ENCODE measurements around the gene FAHD2B.
A peak's percentile ranks its signal among the peaks of the same experiment; 100 is the strongest.
"Not testable (repeated sequence)": the region's sequence is repeated elsewhere in the genome, so short reads cannot be mapped to it uniquely, and the experiment has no call there.

The FAHD2B gene, protein sequence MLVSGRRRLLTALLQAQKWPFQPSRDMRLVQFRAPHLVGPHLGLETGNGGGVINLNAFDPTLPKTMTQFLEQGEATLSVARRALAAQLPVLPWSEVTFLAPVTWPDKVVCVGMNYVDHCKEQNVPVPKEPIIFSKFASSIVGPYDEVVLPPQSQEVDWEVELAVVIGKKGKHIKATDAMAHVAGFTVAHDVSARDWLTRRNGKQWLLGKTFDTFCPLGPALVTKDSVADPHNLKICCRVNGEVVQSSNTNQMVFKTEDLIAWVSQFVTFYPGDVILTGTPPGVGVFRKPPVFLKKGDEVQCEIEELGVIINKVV

GRCh38 chr2:97094772-97095611 is at the start of gene FAHD2B:
TSS of gene FAHD2B (minus strand) at chr2:97094882. CDS start at chr2:97091706, 3,176 bp downstream.
- DNase-seq, result peak; percentile 36

DNA sequence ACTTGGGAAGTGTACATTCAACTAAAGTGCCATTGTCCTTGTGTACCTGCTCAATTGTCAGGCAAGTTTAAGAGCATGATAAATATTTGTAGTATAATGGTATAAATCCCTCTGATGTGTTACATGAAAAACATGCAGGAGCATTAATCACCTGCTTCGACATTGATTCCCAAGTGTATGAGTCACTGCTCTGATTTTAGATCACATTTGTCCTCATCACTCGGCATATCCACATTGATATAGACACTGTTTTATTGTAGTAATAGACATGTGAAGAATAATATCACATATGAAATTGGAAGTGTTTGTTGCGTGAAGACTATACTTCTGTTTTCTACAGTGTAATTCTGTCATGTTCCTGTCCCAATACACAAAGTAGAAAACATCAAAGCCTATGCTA is 49.3 kb upstream of the FAHD2B start:
- DNase-seq, result not testable (repeated sequence)

GRCh38 chr2:97129090-97129489 is 34.4 kb upstream of the FAHD2B start:
- DNase-seq, result not testable (repeated sequence)

DNA sequence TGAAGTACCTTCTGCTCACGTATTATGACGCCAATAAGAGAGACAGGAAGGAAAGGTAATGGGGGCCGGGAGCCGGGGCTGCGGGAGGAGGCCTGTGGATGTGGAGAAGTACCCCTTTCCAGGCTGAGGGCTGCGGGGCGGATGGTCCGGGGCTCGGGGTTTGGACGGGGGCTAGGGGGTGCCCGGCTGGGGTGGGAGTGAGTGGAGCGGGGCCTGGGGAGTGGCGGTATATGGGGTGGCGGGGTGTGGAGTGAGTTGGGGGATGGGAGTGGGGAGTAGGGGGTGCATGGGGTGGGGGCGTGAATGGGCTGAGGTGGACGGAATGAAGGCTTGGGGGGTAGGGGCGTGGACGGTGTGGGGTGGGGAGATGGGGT is 19.2 kb upstream of the FAHD2B start:
- DNase-seq, result not testable (repeated sequence)

- not testable (repeated sequence) for DNase-seq
These were observed 18.6 kb upstream of the FAHD2B start, which contains the start of gene ANKRD36 for GRCh38 chr2:97113050-97113881. TSS of gene ANKRD36 (plus strand) at chr2:97113153. CDS start at chr2:97113740, 587 bp downstream.

GRCh38 chr2:97112320-97113049 is 17.8 kb upstream of the FAHD2B start:
- not testable (repeated sequence) for DNase-seq

- not testable (repeated sequence) for DNase-seq
These were observed 16.6 kb upstream of the FAHD2B start for GRCh38 chr2:97111246-97111645.

DNA sequence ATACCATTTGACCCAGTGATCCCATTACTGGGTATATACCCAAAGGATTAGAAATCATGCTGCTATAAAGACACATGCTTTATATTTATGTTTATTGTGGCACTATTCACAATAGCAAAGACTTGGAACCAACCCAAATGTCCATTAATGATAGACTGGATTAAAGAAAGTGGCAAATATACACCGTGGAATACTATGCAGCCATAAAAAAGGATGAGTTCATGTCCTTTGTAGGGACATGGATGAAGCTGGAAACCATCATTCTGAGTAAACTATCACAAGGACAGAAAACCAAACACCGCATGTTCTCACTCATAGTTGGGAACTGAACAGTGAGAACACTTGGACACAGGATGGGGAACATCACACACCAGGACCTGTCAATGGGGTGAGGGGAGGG is 12.2 kb upstream of the FAHD2B start:
- not testable (repeated sequence) for DNase-seq

- not testable (repeated sequence) for DNase-seq
These were observed 4.2 kb upstream of the FAHD2B start for GRCh38 chr2:97098786-97099372.

DNA sequence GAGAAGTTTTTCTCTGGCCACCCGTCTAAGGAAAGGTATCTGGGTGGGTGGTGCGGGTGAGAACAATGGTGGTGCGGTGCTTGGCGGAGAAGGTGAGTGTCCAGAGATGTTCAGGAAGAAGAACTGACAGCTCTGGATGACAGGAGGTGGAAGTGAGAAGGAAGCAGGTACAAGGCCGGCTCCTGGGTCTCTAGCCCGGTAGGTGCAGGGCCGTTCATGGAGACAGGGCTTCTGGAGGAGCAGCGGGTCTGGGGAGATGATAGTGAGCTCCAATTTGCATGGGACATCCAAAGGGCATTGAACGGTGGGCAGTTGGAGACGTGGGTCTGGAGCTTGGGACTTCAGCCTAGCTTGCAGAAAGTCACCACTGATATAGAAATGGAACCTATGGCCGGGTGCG is 979 bp upstream of the FAHD2B start:
- DNase-seq, result no peak

- DNase-seq, result not testable (repeated sequence)
These were observed 505 bp downstream of the FAHD2B start for GRCh38 chr2:97093983-97094771.

DNA sequence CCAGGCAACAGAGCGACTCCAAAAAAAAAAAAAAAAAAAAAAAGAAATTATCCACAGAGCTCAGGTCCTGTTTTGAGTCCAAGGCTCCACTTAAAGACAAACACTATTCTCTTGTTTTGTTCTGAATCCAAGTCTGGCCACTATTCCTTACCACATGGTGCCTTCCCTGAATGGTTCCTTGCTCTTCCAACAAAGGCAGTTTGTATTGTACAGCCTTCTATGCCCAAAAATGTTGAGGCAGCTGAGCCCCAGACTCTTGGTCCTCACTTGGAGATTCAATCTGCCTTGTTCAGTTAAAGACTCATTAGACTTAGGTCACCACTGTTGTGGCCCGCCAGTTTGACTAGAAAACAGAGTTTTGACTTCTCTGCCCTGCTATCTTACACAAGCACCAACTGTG is 1.7 kb downstream of the FAHD2B start:
- not testable (repeated sequence) for DNase-seq

- not testable (repeated sequence) for DNase-seq
These were observed 6.0 kb downstream of the FAHD2B start for GRCh38 chr2:97088706-97089105.

- not testable (repeated sequence) for DNase-seq
These were observed 9.6 kb downstream of the FAHD2B start for GRCh38 chr2:97085093-97085492.

GRCh38 chr2:97083516-97083915 is 11.2 kb downstream of the FAHD2B start:
- DNase-seq, result not testable (repeated sequence)

GRCh38 chr2:97082206-97082605 is 12.5 kb downstream of the FAHD2B start:
- DNase-seq, result peak; percentile 48

- not testable (repeated sequence) for DNase-seq
These were observed 13.8 kb downstream of the FAHD2B start for GRCh38 chr2:97080855-97081254.

GRCh38 chr2:97077213-97077612 is 17.5 kb downstream of the FAHD2B start:
- DNase-seq, result peak; percentile 7

- not testable (repeated sequence) for DNase-seq
These were observed 23.8 kb downstream of the FAHD2B start for GRCh38 chr2:97070915-97071314.

DNA sequence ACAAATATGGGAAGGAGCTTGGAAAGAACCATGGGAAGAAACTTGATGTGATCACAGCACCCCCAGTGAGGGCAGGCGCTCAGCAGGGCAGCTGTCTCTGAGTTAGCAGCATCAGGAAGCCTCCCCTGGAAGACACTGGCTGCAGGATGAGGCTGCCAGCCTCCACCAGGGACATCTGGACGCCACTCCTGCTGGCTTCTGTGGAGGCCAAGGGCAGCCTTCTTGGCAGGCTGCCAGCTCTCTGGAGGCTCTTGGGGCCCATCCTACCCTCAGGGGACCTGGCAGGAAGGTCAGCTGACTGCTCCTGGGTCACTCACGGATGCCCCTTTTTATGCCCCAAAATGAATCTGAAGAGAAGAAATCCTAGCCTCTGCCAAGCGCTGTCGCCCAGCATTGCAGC is 26.0 kb downstream of the FAHD2B start:
- not testable (repeated sequence) for DNase-seq

DNA sequence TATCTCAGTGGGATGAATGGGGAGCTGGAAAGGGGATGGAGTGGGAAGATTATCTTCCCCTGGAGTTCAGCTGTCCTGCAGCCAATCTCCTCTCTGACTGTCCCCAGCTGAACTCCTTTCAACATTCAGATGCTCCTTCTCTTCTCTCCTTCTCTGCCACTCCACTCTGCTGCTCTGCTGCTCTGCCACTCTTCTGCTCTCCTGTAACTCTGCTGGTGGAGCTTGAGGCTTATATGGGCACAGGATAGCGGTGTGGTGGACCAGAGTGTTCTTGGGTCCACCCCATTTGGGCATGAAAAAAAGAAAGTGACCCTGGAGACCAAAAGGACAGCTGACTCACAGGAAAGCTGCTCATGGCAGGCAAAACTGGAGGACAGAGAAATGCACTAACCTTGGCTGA is 26.6 kb downstream of the FAHD2B start:
- no peak for DNase-seq
